Measurements from ENCODE around the gene PPARA. TPM values are rescaled to one million over a fixed set of nuclear protein-coding genes. Genes with fewer than 3 reads are reported as not detected.

The PPARA gene
- total RNA-seq, 1 experiment from 2014 or later, result 14.5 TPM

GRCh38 chr22:46229701-46230100, 79.4 kb downstream of the PPARA start:
- Histone ChIP-seq H3K4me3 (replicated peaks in 1 of 2; ENCODE audit: low read depth in 1 of 2, low read length in 2 of 2) (no peak overlapping the region), H3K9ac (ENCODE audit: low read length) (no peak overlapping the region), H3K79me2 (ENCODE audit: insufficient read depth, low read length) (no peaks in the 10 kb centered on the region), H3K9me3 (ENCODE audit: control insufficient read depth in 1 of 2, insufficient read depth in 1 of 2, low read depth in 1 of 2, low read length in 2 of 2) (no peaks in the 10 kb centered on the region), H4K20me1 (ENCODE audit: insufficient read depth) (no peaks in the 10 kb centered on the region), H3K27me3 (ENCODE audit: insufficient read depth, low read length) (no peaks in the 10 kb centered on the region), H3K9me2 (ENCODE audit: insufficient read depth) (no peaks in the 10 kb centered on the region), H3K4me2 (ENCODE audit: low read length) (no peak overlapping the region), H2AFZ (ENCODE audit: low read depth, low read length, poor library complexity, severe bottlenecking) (no peak overlapping the region), H3K36me3 (ENCODE audit: control insufficient read depth in 1 of 2, insufficient read depth in 2 of 2, low read length in 2 of 2) (no peaks in the 10 kb centered on the region), H3K4me1 (ENCODE audit: control insufficient read depth in 1 of 2, insufficient read depth in 2 of 2, low read length in 2 of 2) (no peaks in the 10 kb centered on the region), H3K27ac (ENCODE audit: low read depth, low read length) (no peak overlapping the region)
- ChIA-PET POLR2A (no interaction called here), RAD21 (ENCODE audit: low non-redundant PET in 1 of 2, low total read pairs in 2 of 2, uncharacterized antibody in 2 of 2, unreplicated experiment in 2 of 2) (no interaction called here), CTCF (no interaction called here)
- BruUV-seq (replicated peaks), result no TSS peak
- intact Hi-C loops (cut with micrococcal nuclease), result no loop called here
- DNase-seq (ENCODE audit: low read depth, low spot score) (no peak), ATAC-seq (no peak)
- TF ChIP-seq ZBTB33 (IDR thresholded peaks at IDR 0.05; ENCODE audit: extremely low read depth, insufficient replicate concordance, low read length), result no peak
- TF ChIP-seq EZH2 (IDR thresholded peaks at IDR 0.05), result no peak

- CTCF ChIA-PET, result no interaction called here
- intact Hi-C loops (cut with micrococcal nuclease), result no loop called here
- ATAC-seq, result no peak
- TF ChIP-seq EZH2 (IDR thresholded peaks at IDR 0.05) (no peak), CEBPB (IDR thresholded peaks at IDR 0.05; ENCODE audit: low read depth) (no peak), EZH2phosphoT487 (IDR thresholded peaks at IDR 0.05; ENCODE audit: borderline replicate concordance) (no peak), ZFX (IDR thresholded peaks at IDR 0.05) (no peak), ZBTB33 (IDR thresholded peaks at IDR 0.05; ENCODE audit: extremely low read depth, insufficient replicate concordance, low read length) (no peak), FOSL1 (IDR thresholded peaks at IDR 0.05; ENCODE audit: low read depth) (no peak)
- TF ChIP-seq, protein P1, sequence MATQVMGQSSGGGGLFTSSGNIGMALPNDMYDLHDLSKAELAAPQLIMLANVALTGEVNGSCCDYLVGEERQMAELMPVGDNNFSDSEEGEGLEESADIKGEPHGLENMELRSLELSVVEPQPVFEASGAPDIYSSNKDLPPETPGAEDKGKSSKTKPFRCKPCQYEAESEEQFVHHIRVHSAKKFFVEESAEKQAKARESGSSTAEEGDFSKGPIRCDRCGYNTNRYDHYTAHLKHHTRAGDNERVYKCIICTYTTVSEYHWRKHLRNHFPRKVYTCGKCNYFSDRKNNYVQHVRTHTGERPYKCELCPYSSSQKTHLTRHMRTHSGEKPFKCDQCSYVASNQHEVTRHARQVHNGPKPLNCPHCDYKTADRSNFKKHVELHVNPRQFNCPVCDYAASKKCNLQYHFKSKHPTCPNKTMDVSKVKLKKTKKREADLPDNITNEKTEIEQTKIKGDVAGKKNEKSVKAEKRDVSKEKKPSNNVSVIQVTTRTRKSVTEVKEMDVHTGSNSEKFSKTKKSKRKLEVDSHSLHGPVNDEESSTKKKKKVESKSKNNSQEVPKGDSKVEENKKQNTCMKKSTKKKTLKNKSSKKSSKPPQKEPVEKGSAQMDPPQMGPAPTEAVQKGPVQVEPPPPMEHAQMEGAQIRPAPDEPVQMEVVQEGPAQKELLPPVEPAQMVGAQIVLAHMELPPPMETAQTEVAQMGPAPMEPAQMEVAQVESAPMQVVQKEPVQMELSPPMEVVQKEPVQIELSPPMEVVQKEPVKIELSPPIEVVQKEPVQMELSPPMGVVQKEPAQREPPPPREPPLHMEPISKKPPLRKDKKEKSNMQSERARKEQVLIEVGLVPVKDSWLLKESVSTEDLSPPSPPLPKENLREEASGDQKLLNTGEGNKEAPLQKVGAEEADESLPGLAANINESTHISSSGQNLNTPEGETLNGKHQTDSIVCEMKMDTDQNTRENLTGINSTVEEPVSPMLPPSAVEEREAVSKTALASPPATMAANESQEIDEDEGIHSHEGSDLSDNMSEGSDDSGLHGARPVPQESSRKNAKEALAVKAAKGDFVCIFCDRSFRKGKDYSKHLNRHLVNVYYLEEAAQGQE (IDR thresholded peaks at IDR 0.05; ENCODE audit: low read depth), result no peak
- TF ChIP-seq, protein P2, sequence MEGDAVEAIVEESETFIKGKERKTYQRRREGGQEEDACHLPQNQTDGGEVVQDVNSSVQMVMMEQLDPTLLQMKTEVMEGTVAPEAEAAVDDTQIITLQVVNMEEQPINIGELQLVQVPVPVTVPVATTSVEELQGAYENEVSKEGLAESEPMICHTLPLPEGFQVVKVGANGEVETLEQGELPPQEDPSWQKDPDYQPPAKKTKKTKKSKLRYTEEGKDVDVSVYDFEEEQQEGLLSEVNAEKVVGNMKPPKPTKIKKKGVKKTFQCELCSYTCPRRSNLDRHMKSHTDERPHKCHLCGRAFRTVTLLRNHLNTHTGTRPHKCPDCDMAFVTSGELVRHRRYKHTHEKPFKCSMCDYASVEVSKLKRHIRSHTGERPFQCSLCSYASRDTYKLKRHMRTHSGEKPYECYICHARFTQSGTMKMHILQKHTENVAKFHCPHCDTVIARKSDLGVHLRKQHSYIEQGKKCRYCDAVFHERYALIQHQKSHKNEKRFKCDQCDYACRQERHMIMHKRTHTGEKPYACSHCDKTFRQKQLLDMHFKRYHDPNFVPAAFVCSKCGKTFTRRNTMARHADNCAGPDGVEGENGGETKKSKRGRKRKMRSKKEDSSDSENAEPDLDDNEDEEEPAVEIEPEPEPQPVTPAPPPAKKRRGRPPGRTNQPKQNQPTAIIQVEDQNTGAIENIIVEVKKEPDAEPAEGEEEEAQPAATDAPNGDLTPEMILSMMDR (IDR thresholded peaks at IDR 0.05 in 2 of 3, conservative IDR thresholded peaks at IDR 0.05 in 1 of 3; ENCODE audit: borderline replicate concordance in 1 of 3, insufficient read depth in 1 of 3, low read depth in 2 of 3, low read length in 2 of 3), result no peak
Observed at GRCh38 chr22:46230262-46230901, 80.1 kb downstream of the PPARA start.

More at GRCh38 chr22:46230262-46230901, 80.1 kb downstream of the PPARA start:
- Histone ChIP-seq H2AFZ (ENCODE audit: low read depth, low read length, poor library complexity, severe bottlenecking) (no peak overlapping the region), H3K27me3 (ENCODE audit: insufficient read depth, low read length) (no peaks in the 10 kb centered on the region), H4K20me1 (ENCODE audit: insufficient read depth) (no peaks in the 10 kb centered on the region), H3K9me2 (ENCODE audit: insufficient read depth) (no peaks in the 10 kb centered on the region), H3K4me1 (ENCODE audit: control insufficient read depth in 1 of 2, insufficient read depth in 2 of 2, low read length in 2 of 2) (no peaks in the 10 kb centered on the region), H3K36me3 (ENCODE audit: control insufficient read depth in 1 of 2, insufficient read depth in 2 of 2, low read length in 2 of 2) (no peaks in the 10 kb centered on the region), H3K27ac (ENCODE audit: low read depth, low read length) (no peak overlapping the region), H3K79me2 (ENCODE audit: insufficient read depth, low read length) (no peaks in the 10 kb centered on the region), H3K4me2 (ENCODE audit: low read length) (no peak overlapping the region), H3K9me3 (ENCODE audit: control insufficient read depth in 1 of 2, insufficient read depth in 1 of 2, low read depth in 1 of 2, low read length in 2 of 2) (no peaks in the 10 kb centered on the region), H3K9ac (ENCODE audit: low read length) (no peak overlapping the region), H3K4me3 (replicated peaks in 1 of 2; ENCODE audit: low read depth in 1 of 2, low read length in 2 of 2) (no peak overlapping the region)
- ChIA-PET POLR2A (no interaction called here), RAD21 (ENCODE audit: low non-redundant PET in 1 of 2, low total read pairs in 2 of 2, uncharacterized antibody in 2 of 2, unreplicated experiment in 2 of 2) (no interaction called here)
- DNase-seq (ENCODE audit: low read depth, low spot score), result no peak
- BruUV-seq (replicated peaks), result no TSS peak
